NCI-H2107 (cell line): Measurements from ENCODE around the gene SLC35G2.
"Not testable (repeated sequence)": the region's sequence is repeated elsewhere in the genome, so short reads cannot be mapped to it uniquely, and the experiment has no call there.

Experiments used
- DNase-seq: peaks from one replicate; lab custom pipeline; 2025; lab: John Stamatoyannopoulos, UW

The SLC35G2 gene

GRCh38 chr3:136818769-136819391, at the start of gene SLC35G2:
TSS of gene SLC35G2 (plus strand) at chr3:136819126. CDS start at chr3:136854461, 35,335 bp downstream.
- peak; percentile 49 for DNase-seq

- no peak for DNase-seq
Observed at GRCh38 chr3:136772709-136773108, 46.2 kb upstream of the SLC35G2 start.

GRCh38 chr3:136778865-136779264, 40.1 kb upstream of the SLC35G2 start:
- DNase-seq: no peak

GRCh38 chr3:136780741-136781140, 38.2 kb upstream of the SLC35G2 start:
- DNase-seq: no peak

GRCh38 chr3:136783708-136784191, 35.2 kb upstream of the SLC35G2 start:
- DNase-seq: no peak

- no peak for DNase-seq
Observed at GRCh38 chr3:136787349-136787748, 31.6 kb upstream of the SLC35G2 start.

- DNase-seq: no peak
Observed at GRCh38 chr3:136788154-136788553, 30.8 kb upstream of the SLC35G2 start.

- DNase-seq: no peak
Observed at GRCh38 chr3:136789976-136790375, 28.9 kb upstream of the SLC35G2 start.

- no peak for DNase-seq
Observed at GRCh38 chr3:136790786-136791185, 28.1 kb upstream of the SLC35G2 start.

- DNase-seq: no peak
Observed at GRCh38 chr3:136792556-136793330, 26.2 kb upstream of the SLC35G2 start.

GRCh38 chr3:136801146-136801545, 17.8 kb upstream of the SLC35G2 start:
- not testable (repeated sequence) for DNase-seq

GRCh38 chr3:136802481-136802996, 16.4 kb upstream of the SLC35G2 start:
- DNase-seq: peak; percentile 44

- DNase-seq: no peak
Observed at GRCh38 chr3:136804141-136804540, 14.8 kb upstream of the SLC35G2 start.

- no peak for DNase-seq
Observed at GRCh38 chr3:136804813-136805212, 14.1 kb upstream of the SLC35G2 start.

GRCh38 chr3:136805795-136806194, 13.1 kb upstream of the SLC35G2 start:
- no peak for DNase-seq

GRCh38 chr3:136811701-136812100, 7.2 kb upstream of the SLC35G2 start:
- no peak for DNase-seq

- DNase-seq: no peak
Observed at GRCh38 chr3:136817448-136817847, 1.5 kb upstream of the SLC35G2 start.

- no peak for DNase-seq
Observed at GRCh38 chr3:136818191-136818768, 646 bp upstream of the SLC35G2 start.

GRCh38 chr3:136819392-136819730, 435 bp downstream of the SLC35G2 start:
- DNase-seq: peak; percentile 49

GRCh38 chr3:136819731-136820679, 1.1 kb downstream of the SLC35G2 start:
- DNase-seq: peak; percentile 42

- no peak for DNase-seq
Observed at GRCh38 chr3:136831461-136831860, 12.5 kb downstream of the SLC35G2 start.
